DMS114 treated with DMSO at 0.1 percent for 48 hours (cell line): ENCODE data around the gene S100A8.

Experiments
- DNase-seq: peaks from one replicate; lab custom pipeline; 2025; ENCODE audit not compliant: unreplicated experiment; lab: John Stamatoyannopoulos, UW

S100A8 gene

GRCh38 chr1:153364156-153364555 is 26.7 kb downstream of the S100A8 start:
- DNase-seq = no peak

DNA sequence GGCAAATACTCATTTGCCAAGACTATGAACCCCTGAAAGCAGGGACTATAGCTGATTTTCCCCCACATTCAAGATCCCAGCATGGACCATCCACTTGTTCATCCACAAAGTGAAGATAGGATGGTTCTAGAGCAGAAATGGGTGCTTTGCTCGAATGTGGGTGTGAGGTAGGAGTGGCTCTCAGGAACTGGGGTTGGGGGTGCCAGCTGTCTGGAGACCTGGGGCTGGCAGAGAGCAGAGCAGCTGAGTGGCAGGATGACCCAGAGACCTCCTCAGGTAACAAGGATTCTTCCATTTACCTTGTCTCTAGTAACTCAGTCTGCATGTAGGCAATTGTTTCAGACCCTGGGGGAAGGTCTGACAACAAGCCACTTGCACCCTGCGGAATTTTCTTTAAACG is 27.2 kb downstream of the S100A8 start:
- DNase-seq = no peak

GRCh38 chr1:153362187-153362775 is 28.6 kb downstream of the S100A8 start:
- no peak for DNase-seq

DNA sequence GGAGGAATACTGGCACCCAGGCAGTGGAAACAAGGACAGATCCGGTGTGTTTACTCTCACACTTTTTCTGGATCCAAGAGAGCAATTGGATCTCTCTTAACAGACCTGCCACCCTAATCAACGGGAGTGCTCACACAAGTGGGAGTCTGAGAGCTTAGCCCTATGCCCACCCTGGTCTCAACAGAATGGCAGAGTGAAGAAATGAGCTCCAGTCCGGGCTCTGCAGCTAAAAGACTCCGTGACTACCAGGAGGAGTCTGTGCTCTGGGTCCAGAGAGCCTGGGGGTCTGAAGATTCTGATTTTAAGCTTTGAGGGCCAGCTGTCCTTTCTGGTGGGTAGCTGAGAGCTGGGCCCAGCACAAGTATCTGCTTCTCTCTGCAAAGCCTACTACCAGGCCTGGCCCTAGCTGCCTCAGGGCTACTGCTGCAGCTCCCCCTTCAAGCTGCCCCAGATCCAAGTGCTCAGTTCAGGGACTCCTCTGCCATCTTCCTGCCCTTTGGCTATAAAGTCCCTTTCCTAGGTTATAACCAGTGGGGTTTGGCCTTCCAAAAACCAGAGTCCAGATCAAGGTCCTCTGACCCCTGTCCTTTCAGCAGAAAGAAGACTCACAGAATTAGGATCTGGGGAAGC is 29.3 kb downstream of the S100A8 start:
- no peak for DNase-seq

DNA sequence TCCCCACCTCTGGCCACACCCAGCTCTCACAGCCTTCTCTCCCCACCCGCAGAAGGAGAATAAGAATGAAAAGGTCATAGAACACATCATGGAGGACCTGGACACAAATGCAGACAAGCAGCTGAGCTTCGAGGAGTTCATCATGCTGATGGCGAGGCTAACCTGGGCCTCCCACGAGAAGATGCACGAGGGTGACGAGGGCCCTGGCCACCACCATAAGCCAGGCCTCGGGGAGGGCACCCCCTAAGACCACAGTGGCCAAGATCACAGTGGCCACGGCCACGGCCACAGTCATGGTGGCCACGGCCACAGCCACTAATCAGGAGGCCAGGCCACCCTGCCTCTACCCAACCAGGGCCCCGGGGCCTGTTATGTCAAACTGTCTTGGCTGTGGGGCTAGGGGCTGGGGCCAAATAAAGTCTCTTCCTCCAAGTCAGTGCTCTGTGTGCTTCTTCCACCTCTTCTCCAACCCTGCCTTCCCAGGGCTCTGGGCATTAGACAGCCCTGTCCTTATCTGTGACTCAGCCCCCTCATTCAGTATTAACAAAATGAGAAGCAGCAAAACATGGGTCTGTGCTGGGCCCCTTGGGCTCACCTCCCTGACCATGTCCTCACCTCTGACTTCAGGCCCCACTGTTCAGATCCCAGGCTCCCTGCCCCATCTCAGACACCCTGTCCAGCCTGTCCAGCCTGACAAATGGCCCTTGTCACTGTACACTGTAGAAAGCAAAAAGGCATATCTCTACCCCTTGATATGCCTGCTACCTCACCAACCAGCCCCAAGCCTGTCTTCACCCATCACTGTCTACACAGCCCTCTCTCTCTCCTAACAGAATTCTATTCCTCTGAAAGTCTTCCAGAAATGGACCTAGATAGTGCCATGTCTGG is 30.0 kb downstream of the S100A8 start:
- no peak for DNase-seq

DNA sequence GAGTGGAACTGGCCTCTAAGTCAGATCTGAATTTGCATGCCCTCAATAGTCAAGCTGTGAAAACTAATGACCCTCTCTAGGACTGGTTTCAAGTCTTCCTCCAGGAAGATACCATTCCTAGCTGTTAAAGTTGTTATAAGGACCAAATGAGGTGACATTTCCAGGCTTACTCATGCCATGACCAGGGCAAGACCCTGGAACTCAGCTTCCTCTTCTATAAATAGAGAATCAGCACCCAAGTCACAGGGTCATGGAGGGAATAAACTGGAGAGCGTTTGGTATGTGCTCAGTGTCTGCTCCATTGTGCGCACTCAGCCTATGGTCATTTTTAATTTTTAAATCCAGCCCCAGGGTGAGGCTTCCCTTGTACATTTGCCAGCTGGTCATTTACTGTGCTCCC is 30.7 kb downstream of the S100A8 start:
- no peak for DNase-seq

GRCh38 chr1:153359241-153359640 is 31.6 kb downstream of the S100A8 start:
- DNase-seq = no peak

DNA sequence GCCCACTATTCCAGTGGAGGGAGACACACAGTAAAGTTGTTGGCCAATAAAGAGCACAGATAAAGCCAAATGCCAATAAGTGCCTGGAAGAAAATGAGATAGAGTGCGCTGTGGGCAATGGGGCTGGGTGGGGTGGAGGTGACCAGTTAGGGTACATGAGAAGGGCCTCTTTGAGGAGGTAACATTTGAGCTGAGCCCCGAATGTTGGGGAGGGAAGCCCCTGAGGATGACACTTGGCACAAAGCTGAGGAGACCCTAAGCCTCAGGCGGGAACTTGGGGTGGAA is 32.2 kb downstream of the S100A8 start:
- DNase-seq = no peak

- DNase-seq = no peak
Measured at GRCh38 chr1:153357853-153358690, 32.8 kb downstream of the S100A8 start, which contains the start of gene S100A9. Gene S100A9 (plus strand): TSS chr1:153357854. CDS start chr1:153358284, 430 bp downstream.

- no peak for DNase-seq
Measured at GRCh38 chr1:153357076-153357852, 33.6 kb downstream of the S100A8 start.

DNA sequence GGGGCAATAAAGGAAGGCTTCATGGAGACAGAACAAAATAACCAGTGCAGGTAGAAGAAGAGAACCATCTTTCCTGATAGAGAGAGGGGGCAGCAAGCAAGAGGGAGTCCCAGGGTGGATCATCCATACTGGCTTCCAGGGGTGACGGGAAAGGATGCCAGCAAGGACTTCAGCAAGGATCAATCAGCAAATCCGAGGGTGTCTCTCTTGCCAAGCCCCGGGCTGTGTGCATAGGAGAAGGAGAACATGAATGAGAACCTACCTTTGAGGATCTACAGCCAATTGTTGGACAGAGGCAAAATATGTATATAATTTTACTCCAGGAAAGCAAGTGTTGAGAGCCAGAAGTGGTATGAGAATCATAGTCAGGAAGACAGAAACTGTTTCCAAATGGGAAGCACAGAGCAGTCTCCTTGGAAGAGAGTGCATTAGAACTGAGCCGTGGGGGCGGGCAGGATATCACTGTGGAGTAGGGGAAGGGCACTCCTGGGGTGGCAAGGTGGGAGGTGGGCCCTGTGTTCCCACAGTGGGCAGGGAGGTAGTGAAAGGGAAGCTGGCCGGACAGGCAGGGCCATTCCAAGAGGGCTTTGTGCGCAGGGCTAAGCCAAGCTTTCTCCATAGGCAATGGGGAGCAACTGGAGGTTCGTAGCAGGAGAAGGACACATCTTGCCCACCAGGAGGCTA is 34.3 kb downstream of the S100A8 start:
- no peak for DNase-seq

- peak; percentile 70 for DNase-seq
Measured at GRCh38 chr1:153355445-153356071, 35.3 kb downstream of the S100A8 start.

GRCh38 chr1:153354515-153355193 is 36.2 kb downstream of the S100A8 start:
- DNase-seq = no peak

DNA sequence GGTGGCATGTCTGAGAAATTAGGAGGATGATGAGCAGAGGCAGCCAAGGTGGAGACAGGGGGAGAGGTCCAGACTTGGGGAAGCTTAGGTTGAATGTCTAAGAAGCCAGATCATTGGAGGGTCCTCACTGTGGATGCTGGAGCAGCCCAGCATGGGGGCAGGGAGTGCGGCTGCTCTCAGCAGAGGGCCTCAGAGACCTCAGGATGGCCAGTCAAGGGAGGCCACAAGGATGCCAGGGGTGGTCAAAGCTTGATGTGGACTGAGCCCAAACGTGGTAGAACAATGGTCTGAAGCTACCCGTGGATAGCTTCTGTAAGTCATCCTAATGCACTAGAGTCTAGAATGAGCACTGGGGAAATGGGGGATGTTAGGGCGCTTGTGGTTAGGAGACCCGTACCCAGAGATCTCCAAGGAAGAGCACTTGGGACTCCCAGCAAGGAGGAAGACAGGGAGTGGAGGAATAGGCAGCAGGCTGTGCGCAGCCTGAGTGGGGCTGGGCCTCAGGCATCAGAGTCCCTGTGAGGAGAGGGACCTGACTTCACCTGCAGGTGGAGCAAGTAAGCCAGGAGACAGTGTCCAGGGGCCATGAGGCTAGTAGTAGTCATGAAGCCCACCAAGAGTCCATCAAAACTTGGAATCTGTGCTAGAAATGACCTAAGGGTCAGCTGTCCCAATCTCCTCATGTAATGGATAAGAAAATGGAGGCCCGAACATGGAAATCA is 37.5 kb downstream of the S100A8 start:
- DNase-seq = peak; percentile 27

DNA sequence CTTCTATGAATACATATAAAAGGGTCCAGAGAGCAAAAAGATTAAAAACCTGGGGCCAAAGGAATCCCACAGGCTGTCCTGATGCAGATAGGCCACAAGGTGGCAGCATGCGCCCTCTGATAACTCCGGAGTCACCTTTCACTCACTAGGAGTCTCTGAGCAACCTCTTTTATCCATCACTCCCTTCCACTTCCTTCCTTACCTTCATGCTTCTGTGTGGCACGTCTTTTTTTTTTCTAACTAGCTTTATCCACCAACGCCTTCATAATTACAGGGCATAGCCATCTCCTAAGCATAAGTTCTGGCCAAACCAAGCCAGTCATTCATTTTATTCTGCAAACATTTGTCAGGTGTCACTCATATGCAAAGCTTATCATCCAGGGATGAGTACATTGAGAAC is 38.4 kb downstream of the S100A8 start:
- peak; percentile 91 for DNase-seq

- DNase-seq = no peak
Measured at GRCh38 chr1:153350321-153350957, 40.4 kb downstream of the S100A8 start.

DNA sequence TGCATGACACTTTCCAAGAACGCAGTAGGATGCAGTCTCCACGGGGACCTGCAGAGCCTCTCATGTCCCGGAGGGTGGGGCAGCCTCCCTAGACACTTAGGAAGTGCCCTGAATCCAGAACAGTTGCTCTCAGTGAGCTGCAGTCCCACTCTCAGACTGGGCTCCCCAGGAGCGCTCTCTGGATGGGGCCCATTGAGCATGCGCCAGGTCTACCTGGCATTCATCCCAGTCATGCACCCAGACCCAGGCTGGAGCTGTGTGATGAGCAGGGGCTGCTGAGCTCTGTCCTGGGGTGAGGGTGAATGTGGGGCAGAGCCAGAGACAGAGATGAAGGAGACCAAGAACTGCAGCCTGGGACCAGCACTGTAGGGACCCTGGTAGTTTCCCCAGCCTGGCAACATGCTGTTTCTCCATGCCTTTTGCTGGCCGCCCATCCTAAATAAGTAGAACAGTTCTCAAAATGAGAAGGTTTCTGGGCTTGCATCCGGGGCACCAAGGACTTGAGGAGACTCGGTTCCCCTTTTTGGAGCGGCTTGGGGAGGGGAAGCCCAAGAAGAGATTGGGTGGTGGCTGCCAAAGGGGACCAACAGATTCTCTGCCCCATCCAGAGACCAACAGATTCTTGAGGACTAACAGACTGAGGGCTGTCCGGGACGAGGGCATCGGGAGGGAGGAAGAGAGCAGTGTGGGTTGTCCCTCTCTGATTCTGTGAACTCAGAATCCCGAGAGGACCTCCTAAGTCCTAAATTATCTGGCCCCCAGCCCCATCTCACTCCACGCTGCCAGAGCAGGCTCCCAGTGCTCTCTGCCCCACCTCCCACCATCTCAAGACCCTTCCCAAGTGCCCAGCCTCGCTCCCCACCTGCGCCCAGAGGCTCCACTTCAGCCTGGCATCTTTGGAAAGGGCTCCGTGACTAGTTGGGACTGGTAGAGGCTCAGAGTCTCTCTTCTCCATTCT is 41.2 kb downstream of the S100A8 start:
- DNase-seq = no peak
